ENCODE data around the gene EHD4.

The EHD4 gene

DNA sequence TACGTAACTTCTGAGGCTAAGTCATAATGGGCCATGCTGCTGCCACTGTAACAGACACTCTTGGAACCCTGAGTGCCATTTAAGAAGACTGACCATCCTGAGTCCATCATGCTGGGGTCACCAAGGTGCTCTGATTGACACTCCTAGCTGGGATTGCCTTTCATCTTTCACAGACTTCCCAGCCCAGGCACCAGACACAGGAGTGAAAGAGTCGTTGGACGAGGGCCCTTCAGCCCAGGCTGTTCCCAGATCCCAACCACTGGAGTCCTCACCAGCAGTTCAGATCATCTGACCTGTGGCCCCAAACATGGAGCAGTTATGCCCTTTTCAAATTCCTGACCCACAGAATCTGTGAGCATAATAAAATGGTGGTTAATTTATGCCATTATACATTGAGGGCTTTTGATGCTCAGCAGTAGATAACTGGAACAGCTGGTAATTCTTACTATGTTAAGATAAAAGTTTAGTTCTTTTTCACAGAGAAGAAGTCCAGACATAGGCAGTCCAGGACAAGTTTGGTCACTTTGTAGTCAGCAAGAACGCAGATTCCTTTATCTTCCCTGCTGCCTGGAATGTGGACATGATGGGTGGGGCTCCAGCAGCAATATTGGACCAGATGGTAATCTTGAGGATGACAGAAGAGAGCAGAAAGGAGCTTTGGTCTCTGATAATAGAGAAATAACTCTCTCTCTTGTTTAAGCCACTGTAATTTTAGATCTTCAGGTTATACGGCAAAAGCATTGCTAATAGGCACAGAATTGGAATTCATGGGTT, 7.3 kb upstream of the EHD4 start:
- DNase-seq = no peak

DNA sequence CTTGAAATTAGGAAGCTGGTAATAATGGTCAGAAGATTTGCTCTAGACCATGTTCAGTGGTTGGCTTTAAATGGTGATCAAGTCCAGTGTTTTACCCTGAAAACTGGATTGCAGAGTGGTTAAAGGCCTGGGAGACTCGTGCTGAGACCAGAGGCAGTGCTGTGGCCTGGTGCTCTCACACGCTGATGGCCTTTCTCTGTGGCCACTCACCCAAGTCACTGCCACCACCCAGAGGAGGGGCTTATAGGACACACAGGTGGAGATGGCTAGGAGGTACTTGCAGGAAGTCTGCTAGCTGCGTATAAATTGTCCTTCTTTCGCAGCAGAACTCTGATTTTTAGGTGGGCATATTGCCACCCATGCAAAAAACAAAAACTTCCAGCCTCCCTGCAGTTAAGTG, 6.2 kb upstream of the EHD4 start:
- no peak for DNase-seq

DNA sequence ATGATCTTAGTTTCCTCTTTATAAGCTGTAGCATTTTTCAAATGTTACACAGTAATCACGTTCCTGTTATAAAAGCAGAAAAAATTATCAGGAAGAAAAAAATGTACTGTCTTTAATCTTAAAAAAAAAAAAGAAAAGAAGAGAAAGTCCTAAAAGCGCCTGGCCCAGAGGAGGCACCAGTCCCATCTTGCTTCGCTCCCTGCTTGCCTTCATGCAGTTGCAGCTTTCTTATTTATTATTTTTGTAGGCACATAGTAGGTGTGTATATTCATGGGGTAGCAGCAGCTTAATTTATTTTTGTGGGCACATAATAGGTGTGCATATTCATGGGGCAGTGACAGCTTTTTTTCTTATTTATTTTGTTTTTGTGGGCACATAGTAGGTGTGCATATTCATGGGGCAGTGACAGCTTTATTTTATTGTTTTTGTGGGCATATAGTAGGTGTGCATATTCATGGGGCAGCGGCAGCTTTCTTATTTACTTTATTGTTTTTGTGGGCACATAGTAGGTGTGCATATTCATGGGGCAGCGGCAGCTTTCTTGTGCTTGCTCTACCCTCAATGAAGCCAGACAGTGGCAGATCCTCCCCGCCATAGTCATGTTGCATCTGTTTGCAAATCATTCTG, 5.5 kb upstream of the EHD4 start:
- no peak for DNase-seq

DNA sequence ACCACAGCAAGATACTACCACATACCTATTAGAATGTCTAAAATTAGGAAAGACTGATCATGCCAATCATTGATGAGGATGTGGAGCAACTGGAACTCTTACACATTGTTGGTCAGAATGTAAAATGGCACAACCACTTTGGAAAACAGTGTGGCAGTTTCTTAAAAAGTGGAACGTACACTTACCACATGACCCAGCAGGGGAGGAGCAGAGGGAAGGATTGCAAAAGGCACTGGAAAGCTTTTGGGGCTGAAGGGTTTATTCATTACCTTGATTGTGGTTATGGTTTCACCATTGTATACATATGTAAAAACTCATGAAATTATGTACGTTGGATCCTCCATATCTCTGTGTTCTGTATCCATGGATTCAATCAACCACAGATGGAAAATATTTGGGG, 3.3 kb upstream of the EHD4 start:
- DNase-seq = no peak

DNA sequence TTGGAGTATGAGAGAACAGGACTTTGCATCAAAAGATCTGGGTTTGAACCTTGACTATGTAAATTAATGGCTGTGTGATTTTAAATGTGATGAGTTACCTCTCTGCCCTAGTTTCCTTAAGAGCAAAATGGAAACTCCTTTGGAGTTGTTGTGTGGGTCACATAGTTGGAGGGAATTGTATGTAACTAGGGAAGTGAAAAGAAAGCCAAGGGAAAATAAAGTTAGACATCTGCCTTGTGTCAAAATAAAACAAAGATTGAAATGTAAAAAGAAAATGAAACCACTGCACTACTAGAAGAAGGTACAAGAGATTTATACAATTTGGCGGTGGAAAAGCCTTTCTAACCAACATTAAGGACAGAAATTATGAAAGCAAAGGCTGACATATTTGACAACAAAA, 1.7 kb upstream of the EHD4 start:
- DNase-seq = no peak

DNA sequence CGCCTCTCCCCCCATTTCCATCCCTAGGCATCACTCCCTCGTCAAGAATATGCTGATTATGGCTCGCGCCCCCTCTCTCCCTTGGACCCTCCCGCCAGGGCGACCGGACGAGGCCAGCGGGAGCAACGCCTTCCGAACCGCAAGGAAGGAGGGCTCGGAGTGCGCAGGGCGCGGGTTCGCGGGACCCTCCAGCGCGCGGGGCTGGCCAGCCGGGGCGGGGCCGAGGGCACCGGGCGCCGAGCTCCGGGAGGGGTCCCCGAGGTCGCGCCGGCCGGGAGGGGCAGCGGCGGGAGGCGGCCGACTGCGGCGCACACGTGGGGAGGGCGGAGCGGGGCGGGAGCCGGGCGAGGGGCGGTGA, 483 bp downstream of the EHD4 start:
- DNase-seq = peak; percentile 43

DNA sequence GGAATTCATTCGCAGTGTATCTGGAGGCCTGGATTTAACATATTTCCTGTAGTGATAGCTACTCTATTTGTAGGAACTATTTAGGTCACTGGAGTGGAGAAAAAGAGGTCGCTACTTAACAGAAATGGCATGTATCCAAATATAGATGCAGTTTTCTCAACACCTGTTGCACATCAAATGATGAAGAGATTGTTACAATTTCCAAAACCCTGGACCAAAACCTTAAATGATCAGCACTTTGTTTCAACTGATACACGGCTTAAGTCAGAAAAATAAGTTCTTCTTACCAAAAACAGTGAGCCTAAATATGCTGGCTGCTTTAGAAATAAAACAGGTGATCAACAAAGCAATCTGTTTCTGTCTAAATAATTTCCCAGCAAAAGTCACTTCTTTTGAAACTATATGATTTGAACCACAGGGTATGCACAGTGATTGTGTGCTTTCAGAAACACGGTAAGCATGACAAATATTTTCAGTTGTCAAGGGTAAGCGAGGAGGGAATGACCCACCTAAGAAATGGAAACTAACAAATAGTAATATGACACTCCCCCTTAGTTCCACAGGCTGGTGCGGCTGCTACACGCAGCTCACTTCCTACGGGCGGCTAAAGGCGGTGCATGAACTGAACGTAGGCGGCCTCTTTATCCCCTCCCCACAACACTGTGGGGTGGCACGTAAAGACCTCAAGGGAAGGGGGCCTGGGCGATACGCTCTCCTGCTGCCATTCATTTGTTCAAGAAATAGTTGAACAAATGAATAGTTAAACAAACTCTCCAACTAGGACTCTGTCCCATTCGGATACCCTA, 1.1 kb downstream of the EHD4 start:
- DNase-seq = peak; percentile 50

DNA sequence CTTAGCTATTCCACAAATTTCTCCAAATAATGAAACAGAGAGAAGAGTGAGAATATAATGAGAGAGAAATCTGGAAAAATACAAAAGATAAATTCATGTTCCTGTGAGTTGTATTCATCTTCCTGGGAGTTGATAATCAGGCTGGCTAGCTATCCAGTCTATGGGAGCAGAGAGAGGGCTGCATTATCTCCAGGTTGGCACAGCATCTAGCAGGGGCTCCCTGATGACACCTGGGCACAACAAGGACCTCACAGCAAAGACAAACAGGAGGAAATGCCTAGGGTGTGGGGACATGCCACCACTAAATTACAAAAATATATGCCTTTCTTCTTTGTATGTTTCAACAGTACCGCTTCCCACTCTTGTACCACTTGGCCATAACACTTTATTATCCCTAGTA, 1.9 kb downstream of the EHD4 start:
- DNase-seq = no peak

DNA sequence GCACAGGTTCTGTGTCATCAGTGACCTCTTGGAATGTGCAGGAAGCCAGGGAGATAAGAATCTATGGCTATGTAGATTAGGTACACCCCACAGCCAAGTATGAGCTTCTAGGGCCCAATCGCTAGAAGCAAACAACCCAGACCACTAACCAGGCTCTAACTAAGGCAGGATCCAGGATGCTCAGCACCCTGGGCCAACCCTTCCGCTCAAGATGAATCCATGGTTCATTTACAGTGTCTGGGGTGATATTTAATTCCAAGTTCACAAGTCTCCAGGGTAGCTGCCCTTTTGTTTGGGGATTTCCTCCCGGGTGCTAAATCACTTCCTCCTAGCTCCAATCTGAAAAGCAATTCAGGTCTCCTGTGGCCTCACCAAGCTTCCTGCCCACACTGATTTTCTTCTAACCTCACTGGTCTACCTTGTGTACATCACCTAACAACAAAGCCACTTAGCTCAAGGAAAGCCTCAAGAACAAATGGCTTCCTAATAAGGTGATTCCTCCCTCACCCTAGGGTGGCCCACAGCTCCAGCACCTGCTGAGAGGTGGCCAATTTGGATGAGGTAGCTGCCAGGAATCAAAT, 2.4 kb downstream of the EHD4 start:
- DNase-seq = no peak

DNA sequence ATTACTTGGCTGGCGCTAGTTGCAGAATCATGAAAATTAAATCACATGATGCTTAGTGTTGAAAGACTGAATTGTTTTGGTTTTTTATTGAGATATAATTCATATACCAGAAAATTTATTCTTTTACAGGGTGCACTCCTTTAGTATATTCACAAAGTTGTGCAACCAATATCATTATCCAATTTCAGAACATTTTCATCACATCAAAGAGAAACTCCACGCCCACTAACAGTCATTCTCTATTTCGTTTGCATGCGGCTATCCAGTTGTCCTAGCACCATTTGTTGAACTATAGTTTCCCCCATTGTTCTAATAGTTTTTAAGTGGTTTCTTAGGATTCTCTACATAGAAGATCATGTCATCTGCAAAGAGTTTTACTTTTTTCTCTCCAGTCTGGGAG, 3.7 kb downstream of the EHD4 start:
- no peak for DNase-seq

DNA sequence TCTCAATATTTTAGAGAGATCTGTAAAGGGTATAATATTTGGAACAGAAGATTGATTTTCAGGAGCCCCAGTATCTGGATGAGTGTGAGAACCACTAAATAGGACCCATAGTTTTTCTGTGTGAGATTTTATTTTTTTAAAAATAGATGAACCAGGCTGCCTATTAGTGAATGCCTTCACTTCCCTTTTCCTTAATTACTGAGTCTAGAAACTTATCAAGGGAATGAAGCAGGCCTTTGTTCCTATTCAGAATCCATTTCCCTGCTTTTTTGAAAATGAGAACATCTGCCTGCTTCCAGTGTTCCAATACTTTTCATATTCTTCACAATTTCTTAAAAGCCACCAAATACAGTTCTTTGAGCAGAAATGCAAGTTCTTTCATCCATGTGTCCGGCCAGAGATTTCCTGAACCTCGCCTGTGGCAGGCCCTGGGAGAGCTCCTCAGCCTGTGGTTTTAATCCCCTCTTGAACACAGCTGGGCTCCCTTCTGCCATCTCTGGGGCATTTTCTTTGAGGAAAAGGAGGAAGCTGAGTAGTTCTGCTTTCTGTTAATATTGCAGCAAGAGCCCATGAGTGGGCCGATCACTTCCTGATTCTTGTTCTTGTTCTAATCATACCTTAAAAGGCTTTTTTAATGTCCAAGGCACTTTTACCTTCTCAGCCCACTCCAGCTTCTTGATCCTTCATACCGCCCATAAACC, 4.7 kb downstream of the EHD4 start:
- DNase-seq = no peak

DNA sequence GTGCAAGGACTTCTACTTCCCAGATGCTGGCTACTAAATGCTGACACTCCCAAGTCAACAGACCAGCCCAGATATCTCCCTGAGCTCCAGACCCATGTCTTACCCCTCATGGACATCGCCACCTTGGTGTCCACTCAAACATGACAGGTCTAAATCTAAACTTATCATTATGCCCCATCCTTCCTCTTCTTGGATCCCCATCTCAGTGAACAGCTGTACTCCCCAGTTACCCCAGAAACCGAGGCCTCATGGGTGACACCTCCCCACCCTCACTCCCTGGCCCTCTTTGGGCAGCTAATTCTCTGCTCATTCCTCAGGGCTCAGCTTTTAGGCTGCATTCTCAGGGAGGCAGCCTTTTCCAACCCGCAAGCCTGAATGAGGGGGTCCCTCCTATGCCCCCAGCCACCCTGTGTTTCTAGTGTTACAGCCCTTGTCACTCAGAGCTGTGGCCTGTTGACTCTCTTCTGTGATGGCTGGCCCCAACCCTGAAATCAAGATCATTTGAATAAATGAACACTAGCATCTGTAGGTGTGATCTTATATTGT, 5.4 kb downstream of the EHD4 start:
- no peak for DNase-seq

DNA sequence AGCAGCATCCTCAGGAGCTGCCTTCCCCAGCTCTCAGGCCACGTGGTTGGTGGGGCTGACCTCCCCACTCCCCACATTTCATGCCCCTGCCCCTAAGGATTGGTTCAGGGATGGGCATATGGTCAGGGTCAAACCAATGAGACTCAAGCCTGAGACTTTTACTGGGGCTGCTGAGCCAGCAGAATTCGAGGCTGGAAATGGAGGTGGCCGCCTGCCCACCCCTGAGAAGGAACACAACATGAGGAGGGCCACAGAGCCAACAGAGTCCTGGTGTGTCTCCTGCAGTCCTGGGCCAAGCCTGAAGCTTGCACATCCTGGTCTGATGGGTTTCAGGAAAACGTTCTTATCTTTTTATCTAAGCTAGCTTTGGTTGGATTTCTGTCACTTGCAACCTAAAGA, 5.9 kb downstream of the EHD4 start:
- no peak for DNase-seq

DNA sequence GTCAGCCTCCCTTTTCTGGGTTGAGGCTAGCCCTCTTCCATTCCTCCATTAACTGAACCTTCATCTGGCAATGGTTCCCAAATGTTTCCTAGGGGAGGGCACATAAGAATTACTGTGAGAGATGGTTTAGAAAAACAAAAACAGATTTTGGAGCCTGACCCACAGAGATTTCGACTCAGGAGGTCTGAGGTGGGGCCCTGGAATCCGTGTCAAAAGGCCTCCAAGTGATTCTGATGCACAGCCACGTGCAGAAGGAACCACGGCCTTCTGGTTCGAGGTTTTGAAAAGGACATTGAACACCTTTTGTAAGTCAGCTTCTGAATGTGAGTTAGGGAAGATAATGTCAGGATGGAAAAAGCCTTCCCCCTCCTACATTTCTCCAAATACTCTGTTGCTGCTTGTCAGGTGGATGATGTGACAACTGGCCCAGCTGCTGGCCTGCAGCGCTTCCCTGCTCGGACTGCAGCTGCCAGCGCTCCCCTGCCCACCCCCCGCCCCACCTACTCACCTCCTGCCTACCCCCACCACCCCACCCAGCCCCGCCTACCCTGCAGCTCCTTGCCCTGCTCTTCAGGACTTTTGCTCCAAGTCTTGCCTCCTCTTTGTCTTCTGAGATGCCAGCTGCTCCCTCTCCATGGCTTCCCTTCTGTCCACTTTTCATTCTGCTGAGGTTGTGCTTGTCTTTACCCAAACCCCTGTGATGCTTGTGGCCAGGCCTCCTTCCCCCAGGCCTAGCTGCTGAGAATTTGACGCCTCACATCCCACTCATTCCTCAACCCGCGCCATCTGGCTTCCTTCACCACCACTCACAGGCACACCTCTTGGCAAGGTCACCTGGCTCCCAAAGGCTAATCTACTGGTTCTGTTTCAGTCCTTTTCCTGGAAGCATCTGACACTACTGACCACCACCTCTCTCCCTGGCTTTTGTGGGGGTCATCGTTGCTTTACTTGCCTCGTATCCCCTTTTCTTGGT, 6.6 kb downstream of the EHD4 start:
- no peak for DNase-seq

DNA sequence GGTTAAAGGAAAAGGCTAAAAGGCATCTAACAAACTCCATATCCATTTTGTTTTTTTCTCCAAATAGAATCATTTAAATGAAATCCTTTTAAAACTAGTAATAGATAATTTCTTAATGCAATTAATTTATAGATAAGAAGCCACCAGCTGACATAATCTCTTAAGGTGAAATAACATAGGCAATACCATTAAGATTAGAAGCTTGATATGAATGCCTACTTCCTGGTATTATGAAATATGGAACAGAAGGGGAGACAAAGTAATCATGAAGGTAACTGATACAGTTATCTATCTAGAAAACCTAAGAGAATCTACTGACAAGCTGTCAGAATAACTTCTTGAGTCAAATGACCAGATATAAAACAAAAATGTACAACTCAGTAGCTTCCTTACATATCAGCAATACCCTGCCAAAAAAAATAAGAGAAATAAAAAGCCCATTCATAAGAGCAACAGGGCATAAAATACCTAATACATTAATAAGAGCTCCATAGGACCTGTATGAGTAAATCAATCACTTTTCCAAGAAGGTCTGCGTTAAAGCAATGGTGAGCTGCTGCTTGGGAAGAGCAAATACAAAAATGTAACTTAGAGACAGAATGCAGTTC, 10.7 kb downstream of the EHD4 start:
- DNase-seq = no peak

DNA sequence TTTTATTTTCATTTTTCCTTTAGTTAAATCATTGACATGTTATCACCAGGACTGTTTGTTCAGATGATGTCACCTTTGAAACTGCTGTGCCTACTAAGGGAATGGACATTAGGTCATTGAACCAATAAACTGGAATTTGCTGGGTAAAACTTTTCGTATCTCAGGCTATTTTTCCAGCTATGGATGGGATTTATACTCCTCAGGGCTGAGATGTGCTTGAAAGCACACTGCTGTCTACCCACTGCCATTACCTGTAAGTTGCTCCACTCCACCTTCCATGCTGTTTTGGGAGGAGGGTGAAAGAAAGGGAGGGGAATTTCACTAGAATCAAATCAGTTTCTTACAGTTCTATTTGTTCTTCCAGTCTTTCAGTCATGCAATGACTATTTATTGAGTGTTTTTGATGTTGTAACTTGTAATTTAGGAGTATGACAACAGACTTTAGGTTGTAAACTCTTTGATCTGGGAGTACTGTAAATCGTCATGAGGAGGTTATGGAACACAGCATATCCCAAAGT, 11.3 kb downstream of the EHD4 start:
- no peak for DNase-seq

DNA sequence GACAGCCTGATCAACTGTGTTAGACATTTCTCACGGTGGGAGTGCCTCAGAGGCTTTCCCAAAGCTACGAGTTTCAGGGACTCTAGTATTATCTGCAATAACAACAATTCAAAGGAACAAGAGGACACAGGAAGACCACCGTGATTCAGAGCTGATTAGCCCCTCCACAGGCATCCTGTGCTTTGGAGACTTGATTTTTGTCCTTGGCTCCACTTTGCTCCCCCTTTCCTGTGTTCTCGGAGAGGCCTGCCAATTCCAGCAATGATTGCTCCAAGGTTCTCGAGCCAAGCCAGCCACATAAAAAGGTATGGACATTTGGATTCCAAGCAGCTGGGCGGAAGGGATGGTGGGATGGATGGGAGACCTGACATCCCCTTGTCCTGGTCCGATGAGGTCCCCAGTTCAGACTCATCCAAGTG, 14.3 kb downstream of the EHD4 start:
- DNase-seq = no peak

DNA sequence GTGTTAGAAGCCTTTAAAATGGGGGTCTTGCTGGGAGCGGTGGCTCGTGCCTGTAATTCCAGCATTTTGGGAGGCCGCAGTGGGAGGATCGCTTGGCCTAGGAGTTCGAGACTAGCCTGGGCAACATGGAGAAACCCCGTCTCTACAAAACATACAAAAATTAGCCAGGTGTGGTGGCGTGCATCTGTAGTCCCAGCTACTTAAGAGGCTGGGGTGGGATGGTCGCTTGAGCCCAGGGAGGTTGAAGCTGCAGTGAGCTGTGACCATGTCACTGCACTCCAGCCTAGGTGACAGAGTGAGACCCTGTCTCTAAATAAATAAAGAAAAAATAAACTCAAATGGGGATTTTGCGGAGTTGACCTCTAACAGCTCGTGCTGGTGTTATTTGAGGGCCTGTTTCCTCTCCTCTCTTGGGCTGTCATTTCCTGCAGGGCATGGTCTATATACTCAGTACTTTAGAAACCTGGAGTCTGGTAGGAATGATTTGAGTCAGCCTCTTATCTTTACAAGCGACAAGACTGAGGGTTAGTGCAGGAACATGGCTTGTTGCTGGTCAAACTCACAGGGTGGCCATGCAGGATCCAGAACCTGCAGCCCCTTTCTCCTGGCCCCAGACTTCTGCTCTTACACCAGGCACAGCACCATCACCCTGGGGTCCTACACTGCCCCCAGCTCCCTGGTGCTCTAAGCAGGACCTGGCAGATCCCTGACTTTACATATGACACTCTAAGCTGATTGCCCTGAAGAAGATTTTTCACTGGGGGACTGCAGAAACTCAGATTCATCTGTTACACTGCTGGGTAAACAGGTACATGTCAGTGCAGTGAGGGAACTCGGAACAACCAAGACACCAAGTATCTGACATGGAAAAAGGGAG, 15.1 kb downstream of the EHD4 start:
- no peak for DNase-seq

DNA sequence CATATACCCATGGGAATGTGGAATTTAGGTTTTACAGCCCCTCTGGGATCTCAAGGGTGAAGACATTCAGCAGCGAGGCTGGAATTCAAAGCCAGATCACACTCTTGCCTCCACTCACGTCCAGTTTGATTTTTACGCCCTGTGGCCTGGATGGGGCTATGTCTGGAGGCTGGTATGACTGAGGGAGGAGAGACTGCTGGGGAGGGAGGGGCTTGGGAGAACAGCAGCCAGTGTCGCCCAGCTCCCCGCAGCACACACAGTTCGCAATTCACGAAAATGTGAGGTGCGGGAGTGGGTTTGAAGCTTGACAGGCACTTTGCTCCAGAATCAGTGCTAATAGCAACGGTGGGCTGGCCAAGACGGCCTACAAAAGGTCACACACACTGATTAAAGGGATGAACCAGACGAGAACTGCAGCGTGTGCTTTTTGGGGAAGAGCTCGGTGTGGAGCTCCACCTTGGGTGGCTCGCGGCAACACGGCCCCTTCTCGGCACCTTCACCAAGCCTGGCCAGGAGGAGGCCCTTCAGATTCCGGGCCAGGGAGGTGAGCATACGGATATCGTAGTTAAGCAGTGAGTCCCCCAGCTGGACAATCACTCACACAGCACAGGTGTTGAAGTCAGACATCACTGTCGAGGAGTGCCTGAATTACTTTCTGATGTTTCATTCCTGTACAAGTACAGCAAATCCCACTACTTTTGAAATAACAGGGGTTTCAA, 16.4 kb downstream of the EHD4 start:
- no peak for DNase-seq

Data from NK-92 treated with Interleukin-12 subunit alpha and Interleukin-12 subunit beta, amount 100 ng/mL, for 24 hours (cell line).